BJ (cell line): ENCODE measurements around the gene ZBTB22. TPM values are rescaled to one million over a fixed set of nuclear protein-coding genes. Genes with fewer than 3 reads are reported as not detected.

Experiments used
- CTCF ChIA-PET: fragments of 350-600 bp; formaldehyde crosslinking; extraction: SDS; loops from one replicate; lab custom pipeline; 2021; ENCODE audit warnings: antibody characterized with exemption, inconsistent platforms; lab: Yijun Ruan, JAX
- POLR2A ChIA-PET: fragments of 300-600 bp; sonication (Branson Sonifier 250); formaldehyde crosslinking; extraction: SDS; loops from one replicate; lab custom pipeline; 2021; ENCODE audit warnings: antibody characterized with exemption; lab: Charles Lee
- DNase-seq: peaks from one replicate; pipeline ENCODE4 v3.0.0-alpha.2; 2011; ENCODE audit warnings: low read depth
- H3K27me3 ChIP-seq: 2 replicates; pipeline ENCODE4 v1.6.0; 2011; ENCODE audit warnings: low read length; ENCODE audit not compliant: control insufficient read depth, insufficient read depth
- H3K36me3 ChIP-seq: 2 replicates; pipeline ENCODE4 v1.5.1; 2011; ENCODE audit warnings: low read length; ENCODE audit not compliant: control insufficient read depth, insufficient read depth
- H3K4me3 ChIP-seq: 2 replicates; pipeline ENCODE4 v1.5.1; 2011; ENCODE audit warnings: low read depth, mild to moderate bottlenecking, control low read depth, low read length
- polyA plus RNA-seq: library from polyadenylated mRNA; depleted of rRNA; stranded (reverse); fragments of >200 nt; gene quantifications from 2 replicates; pipeline ENCODE4 v1.2.3, GENCODE V29; 2011
- TF ChIP-seq, protein P1 (sequence below): IDR thresholded peaks from 2 replicates; pipeline ENCODE4 v1.5.1; 2011; ENCODE audit warnings: low read depth, mild to moderate bottlenecking, control low read depth, inconsistent platforms, low read length, moderate library complexity; ENCODE audit not compliant: insufficient read depth

Gene ZBTB22
- polyA plus RNA-seq, 1 experiment: 13.6 TPM

DNA sequence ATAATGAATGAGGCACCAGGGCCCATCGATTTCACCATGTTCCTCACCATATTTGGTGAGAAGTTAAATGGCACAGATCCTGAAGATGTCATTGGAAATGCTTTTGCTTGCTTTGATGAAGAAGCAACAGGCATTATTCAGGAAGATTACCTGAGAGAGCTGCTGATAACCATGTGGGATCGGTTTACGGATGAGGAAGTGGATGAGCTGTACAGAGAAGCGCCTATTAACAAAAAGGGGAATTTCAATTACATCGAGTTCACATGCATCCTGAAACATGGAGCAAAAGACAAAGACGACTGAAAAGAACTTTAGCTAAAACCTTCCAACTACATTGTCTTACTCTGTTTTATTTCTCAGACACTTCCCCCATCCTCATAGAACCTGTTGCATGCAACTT, 21.6 kb upstream of the ZBTB22 start:
- DNase-seq: no peak
- H3K27me3 ChIP-seq: peaks cover 4% of the 10 kb centered on the region; the same call in 1 of the 2 replicates

DNA sequence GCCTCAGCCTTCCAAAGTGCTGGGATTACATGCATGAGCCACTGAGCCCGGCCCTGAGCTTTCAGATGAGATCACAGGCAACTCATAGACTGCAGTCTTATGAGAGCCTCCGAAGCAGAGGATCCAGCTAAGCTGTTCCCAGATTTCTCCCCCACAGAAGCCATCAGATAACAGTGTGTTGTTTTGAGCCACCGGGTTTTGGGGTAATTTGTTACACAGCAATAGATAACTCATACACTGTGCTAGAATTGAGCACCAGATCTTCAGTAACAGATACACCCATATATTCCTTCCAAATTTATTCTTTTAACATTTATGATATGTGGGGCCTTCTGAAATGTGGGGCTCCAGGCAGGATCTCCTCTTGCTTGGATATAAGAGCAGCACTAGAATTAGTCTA, 19.0 kb upstream of the ZBTB22 start:
- POLR2A ChIA-PET: no interaction called here

More for the DNA sequence above, 21.6 kb upstream of the ZBTB22 start:
- TF ChIP-seq, protein P1, sequence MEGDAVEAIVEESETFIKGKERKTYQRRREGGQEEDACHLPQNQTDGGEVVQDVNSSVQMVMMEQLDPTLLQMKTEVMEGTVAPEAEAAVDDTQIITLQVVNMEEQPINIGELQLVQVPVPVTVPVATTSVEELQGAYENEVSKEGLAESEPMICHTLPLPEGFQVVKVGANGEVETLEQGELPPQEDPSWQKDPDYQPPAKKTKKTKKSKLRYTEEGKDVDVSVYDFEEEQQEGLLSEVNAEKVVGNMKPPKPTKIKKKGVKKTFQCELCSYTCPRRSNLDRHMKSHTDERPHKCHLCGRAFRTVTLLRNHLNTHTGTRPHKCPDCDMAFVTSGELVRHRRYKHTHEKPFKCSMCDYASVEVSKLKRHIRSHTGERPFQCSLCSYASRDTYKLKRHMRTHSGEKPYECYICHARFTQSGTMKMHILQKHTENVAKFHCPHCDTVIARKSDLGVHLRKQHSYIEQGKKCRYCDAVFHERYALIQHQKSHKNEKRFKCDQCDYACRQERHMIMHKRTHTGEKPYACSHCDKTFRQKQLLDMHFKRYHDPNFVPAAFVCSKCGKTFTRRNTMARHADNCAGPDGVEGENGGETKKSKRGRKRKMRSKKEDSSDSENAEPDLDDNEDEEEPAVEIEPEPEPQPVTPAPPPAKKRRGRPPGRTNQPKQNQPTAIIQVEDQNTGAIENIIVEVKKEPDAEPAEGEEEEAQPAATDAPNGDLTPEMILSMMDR: no peak
- CTCF ChIA-PET: interaction anchor here (1.0 kb wide), 1 partner anchor 15 kb away, joined by 3 read pairs; no protein-coding TSS in a partner anchor
- no peak overlapping the region for H3K4me3 ChIP-seq
- no peaks in the 10 kb centered on the region for H3K36me3 ChIP-seq
- POLR2A ChIA-PET: no interaction called here

DNA sequence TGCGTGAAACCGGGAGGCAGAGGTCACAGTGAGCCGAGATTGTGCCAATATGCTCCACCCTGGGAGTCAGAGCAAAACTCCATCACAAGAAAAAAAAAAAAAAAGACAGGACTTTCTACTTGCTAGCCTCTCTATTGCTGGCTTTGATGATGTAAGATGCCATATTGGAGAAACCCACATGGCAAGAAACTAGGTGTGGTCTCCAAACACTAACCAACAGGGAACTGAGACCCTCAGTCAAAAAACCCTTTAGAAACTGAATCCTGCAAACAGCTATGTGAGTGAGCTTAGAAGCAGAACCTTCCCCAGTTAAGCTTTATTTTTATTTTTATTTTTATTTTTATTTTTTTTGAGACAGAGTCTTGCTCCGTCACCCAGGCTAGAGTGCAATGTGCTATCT, 18.4 kb upstream of the ZBTB22 start:
- H3K27me3 ChIP-seq: peaks cover 3% of the 10 kb centered on the region; the same call in 1 of the 2 replicates
- no peaks in the 10 kb centered on the region for H3K36me3 ChIP-seq
- TF ChIP-seq, protein P1: no peak
- POLR2A ChIA-PET: no interaction called here
- CTCF ChIA-PET: interaction anchor here (0.8 to 1.2 kb wide), 2 partner anchors 9 to 29 kb away, joined by 4 to 5 read pairs; no protein-coding TSS in a partner anchor
- H3K4me3 ChIP-seq: no peak overlapping the region
- DNase-seq: no peak

More for the DNA sequence above, 19.0 kb upstream of the ZBTB22 start:
- Histone ChIP-seq H3K27me3 (peaks cover 3% of the 10 kb centered on the region; the same call in 1 of the 2 replicates), H3K36me3 (no peaks in the 10 kb centered on the region), H3K4me3 (no peak overlapping the region)
- DNase-seq: no peak
- CTCF ChIA-PET: interaction anchor here (0.8 kb wide), 1 partner anchor 8 kb away, joined by 5 read pairs; no protein-coding TSS in a partner anchor
- TF ChIP-seq, protein P1: no peak

DNA sequence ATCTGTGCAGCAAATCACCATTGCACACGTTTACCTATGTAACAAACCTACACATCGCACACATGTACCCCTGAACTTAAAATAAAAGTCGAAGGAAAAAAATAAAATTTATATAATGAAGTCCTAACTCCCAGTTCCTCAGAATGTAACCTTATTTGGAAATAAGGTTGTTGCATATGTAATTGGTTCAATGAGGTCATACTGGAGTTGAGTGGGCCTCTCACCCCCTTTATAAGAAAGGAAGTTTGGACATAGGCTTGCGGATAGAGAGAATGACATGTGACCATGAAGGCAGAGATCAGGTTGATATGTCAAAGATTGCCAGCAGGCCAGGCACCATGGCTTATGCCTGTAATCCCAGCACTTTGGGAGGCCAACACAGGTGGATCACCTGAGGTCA, 16.1 kb upstream of the ZBTB22 start:
- peaks cover 4% of the 10 kb centered on the region; the same call in 1 of the 2 replicates for H3K27me3 ChIP-seq
- no peak overlapping the region for H3K4me3 ChIP-seq
- no peaks in the 10 kb centered on the region for H3K36me3 ChIP-seq
- POLR2A ChIA-PET: no interaction called here
- CTCF ChIA-PET: no interaction called here
- TF ChIP-seq, protein P1: no peak
- DNase-seq: no peak

DNA sequence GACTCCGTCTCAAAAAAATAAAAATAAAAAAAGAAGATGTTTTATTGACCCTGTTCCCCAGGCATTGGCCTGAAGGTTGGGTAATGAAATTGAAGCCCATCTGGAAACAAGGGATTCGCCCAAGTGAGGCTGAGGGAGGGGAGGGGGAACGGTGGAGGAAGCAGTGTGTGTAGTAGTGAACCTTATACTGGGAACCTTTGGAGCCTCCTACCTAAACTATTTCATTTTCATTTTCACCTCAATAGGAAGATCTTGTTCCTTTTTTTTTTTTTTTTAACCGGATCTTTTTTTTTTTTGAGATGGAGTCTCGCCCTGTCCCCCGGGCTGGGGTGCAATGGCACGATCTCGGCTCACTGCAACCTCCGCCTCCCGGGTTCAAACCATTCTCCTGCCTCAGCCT, 13.2 kb upstream of the ZBTB22 start:
- DNase-seq: no peak
- peaks cover 3% of the 10 kb centered on the region; the same call in 1 of the 2 replicates for H3K27me3 ChIP-seq
- POLR2A ChIA-PET: no interaction called here
- H3K36me3 ChIP-seq: no peaks in the 10 kb centered on the region
- TF ChIP-seq, protein P1: no peak
- no peak overlapping the region for H3K4me3 ChIP-seq
- CTCF ChIA-PET: interaction anchor here (0.7 kb wide), 1 partner anchor 15 kb away, joined by 3 read pairs; no protein-coding TSS in a partner anchor
